Measurements from ENCODE around the gene SPATA31E1.
"Not testable (repeated sequence)": the region's sequence is repeated elsewhere in the genome, so short reads cannot be mapped to it uniquely, and the experiment has no call there.

- TF ChIP-seq CTCF, POLR2A (IDR thresholded peaks at IDR 0.05): not testable (repeated sequence)
These were observed 51.8 kb downstream of the SPATA31E1 start for GRCh38 chr9:87934444-87934843.
